ENCODE results near the gene GJC2. TPM values are rescaled to one million over a fixed set of nuclear protein-coding genes. Genes with fewer than 3 reads are reported as not detected.

GJC2 gene
- total and polyA plus RNA-seq, 4 experiments from 2014 or later: 0.61 to 0.80 TPM; not detected in 2

DNA sequence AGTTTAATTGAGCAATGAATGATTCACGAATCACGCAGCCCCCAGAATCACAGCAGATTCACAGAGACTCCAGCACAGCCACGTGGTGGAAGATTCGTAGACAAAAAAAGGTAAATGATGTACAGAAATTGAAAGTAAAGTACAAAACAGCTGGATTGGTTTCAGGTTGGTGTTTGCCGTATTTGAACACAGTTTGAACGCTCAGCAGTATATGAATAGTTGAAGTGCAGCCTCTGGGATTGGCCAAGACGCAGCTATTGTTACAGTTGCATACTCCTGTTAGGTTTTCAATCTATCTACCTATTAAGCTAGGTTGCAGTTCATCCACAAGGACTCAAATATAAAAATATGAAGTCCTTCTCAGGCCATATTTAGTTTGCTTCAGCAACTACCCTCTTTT, 37.6 kb upstream of the GJC2 start:
- Histone ChIP-seq H3K27me3 (ENCODE audit: insufficient read depth, low read length) (no peaks in the 10 kb centered on the region), H3K27ac (ENCODE audit: low read depth, low read length) (no peak overlapping the region), H3K9me3 (ENCODE audit: control insufficient read depth in 1 of 2, low read length in 2 of 2) (no peaks in the 10 kb centered on the region), H3K4me1 (ENCODE audit: insufficient read depth, low read length) (peaks cover 21% of the 10 kb centered on the region), H3K36me3 (ENCODE audit: insufficient read depth, low read length) (no peaks in the 10 kb centered on the region), H3K4me3 (ENCODE audit: low read length in 2 of 2) (no peak overlapping the region)
- Mint-ChIP-seq H3K4me1 (peaks cover 8 to 28% (median 19%) of the 10 kb centered on the region in 4 donors), H3K4me3 (no peak overlapping the region), H3K36me3 (peaks cover 0 to 7% of the 10 kb centered on the region in 2 donors), H3K9me3 (no peaks in the 10 kb centered on the region), H3K27ac (no peak overlapping the region), H3K27me3 (no peaks in the 10 kb centered on the region)
- ChIA-PET POLR2A (ENCODE audit: partially characterized antibody) (interaction anchor here (0.7 kb wide), 1 partner anchor 30 kb away, joined by 3 read pairs; the partner anchor contains the start of gene ARF1), CTCF (ENCODE audit: partially characterized antibody) (interaction anchor here (0.8 kb wide), 1 partner anchor 18 kb away, joined by 3 read pairs; no protein-coding TSS in a partner anchor)
- DNase-seq: no peak
- intact Hi-C loops (cut with micrococcal nuclease): no loop called here

DNA sequence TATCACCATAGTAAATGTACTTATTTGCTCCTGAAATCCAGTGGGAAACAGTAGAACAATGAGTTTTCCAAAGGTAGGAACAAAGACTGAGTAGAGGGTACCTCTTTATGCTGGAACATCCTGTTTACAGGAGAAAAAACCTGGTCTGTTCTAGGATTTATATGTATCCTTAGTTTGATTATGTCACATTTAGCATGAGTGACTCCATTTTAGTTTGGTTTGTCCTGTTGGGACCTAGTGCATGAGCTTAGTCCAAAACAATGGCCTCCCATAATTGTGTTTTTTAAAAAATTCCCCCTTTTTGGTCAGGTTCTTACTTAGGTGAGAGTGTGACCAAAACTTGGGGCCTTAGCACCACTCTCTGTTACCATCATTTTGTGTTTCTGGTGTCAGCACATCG, 37.1 kb upstream of the GJC2 start:
- Mint-ChIP-seq H3K4me3 (no peak overlapping the region), H3K27ac (no peak overlapping the region), H3K4me1 (peaks cover 8 to 26% (median 17%) of the 10 kb centered on the region in 4 donors), H3K9me3 (no peaks in the 10 kb centered on the region), H3K27me3 (no peaks in the 10 kb centered on the region), H3K36me3 (peaks cover 0 to 5% of the 10 kb centered on the region in 2 donors)
- Histone ChIP-seq H3K27ac (ENCODE audit: low read depth, low read length) (no peak overlapping the region), H3K36me3 (ENCODE audit: insufficient read depth, low read length) (no peaks in the 10 kb centered on the region), H3K4me3 (ENCODE audit: low read length in 2 of 2) (no peak overlapping the region), H3K27me3 (ENCODE audit: insufficient read depth, low read length) (no peaks in the 10 kb centered on the region), H3K4me1 (ENCODE audit: insufficient read depth, low read length) (peaks cover 20% of the 10 kb centered on the region), H3K9me3 (ENCODE audit: control insufficient read depth in 1 of 2, low read length in 2 of 2) (no peaks in the 10 kb centered on the region)
- DNase-seq: no peak
- POLR2A ChIA-PET (ENCODE audit: partially characterized antibody): interaction anchor here (0.7 to 1.0 kb wide), 2 partner anchors 30 to 74 kb away, joined by 3 read pairs; partner anchors contain the start of gene ARF1
- CTCF ChIA-PET (ENCODE audit: partially characterized antibody): interaction anchor here (0.8 kb wide), 1 partner anchor 18 kb away, joined by 3 read pairs; no protein-coding TSS in a partner anchor
- intact Hi-C loops (cut with micrococcal nuclease): no loop called here

DNA sequence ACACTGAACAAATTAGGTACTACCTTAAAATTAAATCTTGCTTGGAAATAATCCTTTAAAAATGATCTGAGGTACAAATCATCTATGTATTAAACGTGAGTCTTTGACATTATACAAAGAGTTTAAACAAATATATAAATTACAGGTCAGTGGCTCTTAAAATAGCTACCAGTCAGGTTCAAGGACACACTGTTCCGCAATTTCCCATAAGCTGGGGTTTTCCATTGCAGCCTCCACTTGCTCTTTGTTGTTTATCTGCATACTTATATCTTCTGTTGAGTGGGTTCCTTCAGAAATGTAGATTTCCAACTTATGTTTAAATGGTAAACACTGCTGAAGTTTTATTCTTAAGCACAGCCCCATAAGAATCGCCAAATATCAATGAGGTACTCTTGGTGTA, 34.9 kb upstream of the GJC2 start:
- no peak overlapping the region for H3K27ac Mint-ChIP-seq
- no peak overlapping the region for H3K4me3 ChIP-seq (ENCODE audit: low read length in 2 of 2)
- H3K36me3 ChIP-seq (ENCODE audit: insufficient read depth, low read length): no peaks in the 10 kb centered on the region
- H3K9me3 Mint-ChIP-seq: peaks cover 0 to 2% (median 0%) of the 10 kb centered on the region in 8 donors
- no peak overlapping the region for H3K4me3 Mint-ChIP-seq
- POLR2A ChIA-PET (ENCODE audit: partially characterized antibody): interaction anchor here (1.1 kb wide), 1 partner anchor 51 kb away, joined by 4 read pairs; the partner anchor contains the start of gene IBA57
- no peaks in the 10 kb centered on the region for H3K36me3 Mint-ChIP-seq
- H3K4me1 Mint-ChIP-seq: peaks cover 1 to 5% (median 4%) of the 10 kb centered on the region in 4 donors
- no peaks in the 10 kb centered on the region for H3K27me3 Mint-ChIP-seq
- H3K9me3 ChIP-seq (ENCODE audit: control insufficient read depth in 1 of 2, low read length in 2 of 2): no peaks in the 10 kb centered on the region
- H3K27me3 ChIP-seq (ENCODE audit: insufficient read depth, low read length): no peaks in the 10 kb centered on the region
- CTCF ChIA-PET (ENCODE audit: partially characterized antibody): interaction anchor here (1.4 kb wide), 1 partner anchor 16 kb away, joined by 4 read pairs; no protein-coding TSS in a partner anchor
- H3K27ac ChIP-seq (ENCODE audit: low read depth, low read length): no peak overlapping the region
- intact Hi-C loops (cut with micrococcal nuclease): no loop called here
- H3K4me1 ChIP-seq (ENCODE audit: insufficient read depth, low read length): peaks cover 5% of the 10 kb centered on the region
- no peak for DNase-seq

DNA sequence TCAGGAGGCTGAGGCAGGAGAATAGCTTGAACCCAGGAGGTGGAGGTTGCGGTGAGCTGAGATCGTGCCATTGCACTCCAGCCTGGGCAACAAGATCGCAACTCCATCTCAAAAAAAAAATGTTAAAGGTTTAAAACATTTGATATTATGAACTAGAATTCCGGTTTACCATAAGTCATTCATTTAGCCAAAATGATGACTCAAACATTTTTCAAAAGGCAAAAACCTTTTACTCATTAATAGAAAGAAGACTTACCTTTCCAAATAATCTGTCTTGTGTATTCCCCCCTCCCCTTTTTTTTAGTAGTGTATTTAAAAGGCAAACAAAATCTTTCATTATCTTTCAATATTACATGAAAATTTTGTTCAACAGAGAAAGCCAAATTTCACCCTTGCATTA, 32.4 kb upstream of the GJC2 start:
- H3K4me3 ChIP-seq (ENCODE audit: low read length in 2 of 2): no peak overlapping the region
- peaks cover under 1% of the 10 kb centered on the region in 2 donors for H3K27me3 Mint-ChIP-seq
- H3K4me3 Mint-ChIP-seq: no peak overlapping the region
- no peaks in the 10 kb centered on the region for H3K27me3 ChIP-seq (ENCODE audit: insufficient read depth, low read length)
- intact Hi-C loops (cut with micrococcal nuclease): no loop called here
- no peak overlapping the region for H3K27ac ChIP-seq (ENCODE audit: low read depth, low read length)
- H3K36me3 ChIP-seq (ENCODE audit: insufficient read depth, low read length): no peaks in the 10 kb centered on the region
- no peaks in the 10 kb centered on the region for H3K4me1 ChIP-seq (ENCODE audit: insufficient read depth, low read length)
- H3K27ac Mint-ChIP-seq: no peak overlapping the region
- H3K9me3 ChIP-seq (ENCODE audit: control insufficient read depth in 1 of 2, low read length in 2 of 2): no peaks in the 10 kb centered on the region
- DNase-seq: no peak
- peaks cover 0 to 2% (median 0%) of the 10 kb centered on the region in 8 donors for H3K9me3 Mint-ChIP-seq
- H3K36me3 Mint-ChIP-seq: no peaks in the 10 kb centered on the region
- ChIA-PET CTCF (ENCODE audit: partially characterized antibody) (no interaction called here), POLR2A (ENCODE audit: partially characterized antibody) (no interaction called here)
- H3K4me1 Mint-ChIP-seq: peaks cover 0 to 4% (median under 1%) of the 10 kb centered on the region in 4 donors

DNA sequence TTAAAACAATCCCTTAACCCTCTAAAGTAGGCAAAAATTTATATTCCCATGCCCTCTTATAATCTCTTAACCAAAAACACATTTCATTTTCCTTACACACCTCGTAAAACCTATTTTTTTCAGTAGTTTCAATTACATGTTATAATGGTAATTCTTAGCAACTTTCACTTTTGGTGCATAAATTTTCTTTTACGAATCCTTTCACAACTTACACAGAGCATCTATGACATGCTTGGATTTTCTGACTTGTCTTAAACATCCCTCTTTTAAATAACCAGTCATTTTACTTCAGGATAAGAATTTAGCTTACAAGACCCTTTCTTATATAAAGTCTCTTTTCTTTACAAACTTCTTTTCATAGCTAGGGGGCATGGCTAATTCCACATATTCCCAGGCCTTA, 31.7 kb upstream of the GJC2 start:
- peaks cover 3 to 5% of the 10 kb centered on the region in 2 donors for H3K27me3 Mint-ChIP-seq
- no peaks in the 10 kb centered on the region for H3K36me3 Mint-ChIP-seq
- intact Hi-C loops (cut with micrococcal nuclease): no loop called here
- ChIA-PET POLR2A (ENCODE audit: partially characterized antibody) (no interaction called here), CTCF (ENCODE audit: partially characterized antibody) (interaction anchor here (1.8 kb wide), 1 partner anchor 13 kb away, joined by 7 read pairs; no protein-coding TSS in a partner anchor)
- no peaks in the 10 kb centered on the region for H3K36me3 ChIP-seq (ENCODE audit: insufficient read depth, low read length)
- H3K9me3 ChIP-seq (ENCODE audit: control insufficient read depth in 1 of 2, low read length in 2 of 2): no peaks in the 10 kb centered on the region
- peaks cover 0 to 4% (median under 1%) of the 10 kb centered on the region in 4 donors for H3K4me1 Mint-ChIP-seq
- DNase-seq: no peak
- H3K4me3 Mint-ChIP-seq: no peak overlapping the region
- H3K9me3 Mint-ChIP-seq: peaks cover 0 to 2% (median 0%) of the 10 kb centered on the region in 8 donors
- H3K27ac ChIP-seq (ENCODE audit: low read depth, low read length): no peak overlapping the region
- H3K4me3 ChIP-seq (ENCODE audit: low read length in 2 of 2): no peak overlapping the region
- H3K4me1 ChIP-seq (ENCODE audit: insufficient read depth, low read length): no peaks in the 10 kb centered on the region
- no peaks in the 10 kb centered on the region for H3K27me3 ChIP-seq (ENCODE audit: insufficient read depth, low read length)
- no peak overlapping the region for H3K27ac Mint-ChIP-seq

DNA sequence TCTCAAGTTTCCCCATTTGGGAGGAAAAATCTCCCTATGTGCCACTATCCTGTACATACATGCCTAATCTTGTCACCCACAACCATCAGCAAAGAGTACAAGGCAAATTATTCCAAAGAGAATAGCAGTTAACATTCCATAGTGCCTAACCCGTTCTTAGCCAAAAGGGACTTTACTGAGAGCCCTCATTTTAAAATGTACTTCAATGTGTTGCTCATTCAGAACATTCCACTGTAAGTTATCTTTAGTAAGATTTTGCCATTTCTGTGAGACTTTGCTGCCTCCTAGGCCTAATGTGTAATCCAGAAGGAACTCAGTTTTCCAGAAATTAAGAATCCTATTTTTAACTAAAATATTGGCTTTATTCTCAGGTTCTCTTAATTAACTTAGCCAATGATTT, 29.4 kb upstream of the GJC2 start:
- Histone ChIP-seq H3K36me3 (ENCODE audit: insufficient read depth, low read length) (no peaks in the 10 kb centered on the region), H3K4me3 (ENCODE audit: low read length in 2 of 2) (no peak overlapping the region)

DNA sequence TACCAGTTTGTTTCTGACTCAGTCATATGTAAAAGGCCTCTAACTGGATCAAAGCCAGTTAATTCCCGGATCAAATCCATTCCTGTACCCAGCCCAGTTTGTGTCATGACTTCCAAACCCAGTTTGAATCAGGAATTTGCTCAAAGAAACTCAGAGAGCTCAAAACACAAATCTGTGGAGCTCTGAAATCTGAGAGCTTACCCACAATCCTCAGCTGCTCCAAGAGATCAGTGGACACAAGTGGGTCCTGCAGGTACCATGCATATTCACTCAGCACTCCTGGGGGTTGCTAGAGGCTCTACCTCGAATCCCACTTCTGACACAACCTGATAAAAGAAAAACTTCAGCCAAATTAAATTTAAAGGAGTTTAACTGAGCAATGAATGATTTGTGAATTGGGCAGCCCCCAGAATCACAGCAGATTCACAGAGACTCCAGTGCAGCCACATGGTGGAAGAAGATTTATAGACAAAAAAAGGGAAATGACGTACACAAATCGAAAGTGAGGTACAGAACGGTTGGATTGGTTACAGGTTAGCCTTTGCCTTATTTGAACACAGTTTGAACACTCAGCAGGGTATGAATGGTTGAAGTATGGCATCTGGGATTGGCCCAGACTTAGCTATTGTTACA, 28.8 kb upstream of the GJC2 start:
- Mint-ChIP-seq H3K27ac (peak overlapping the region in 3 of 7 donors; percentile 10 to 85 (median 37)), H3K36me3 (no peaks in the 10 kb centered on the region)
- no peak overlapping the region for H3K4me3 ChIP-seq (ENCODE audit: low read length in 2 of 2)

More for the DNA sequence above, 29.4 kb upstream of the GJC2 start:
- intact Hi-C loops (cut with micrococcal nuclease): no loop called here
- Mint-ChIP-seq H3K27me3 (peaks cover 3 to 13% of the 10 kb centered on the region in 2 donors), H3K4me3 (no peak overlapping the region), H3K27ac (peak overlapping the region in 1 of 7 donors; percentile 37), H3K36me3 (no peaks in the 10 kb centered on the region), H3K9me3 (peaks cover 0 to 2% (median 0%) of the 10 kb centered on the region in 8 donors), H3K4me1 (peaks cover 0 to 4% (median 1%) of the 10 kb centered on the region in 4 donors)
- CTCF ChIA-PET (ENCODE audit: partially characterized antibody): no interaction called here
- Histone ChIP-seq H3K27ac (ENCODE audit: low read depth, low read length) (no peak overlapping the region), H3K4me1 (ENCODE audit: insufficient read depth, low read length) (no peaks in the 10 kb centered on the region), H3K9me3 (ENCODE audit: control insufficient read depth in 1 of 2, low read length in 2 of 2) (no peaks in the 10 kb centered on the region), H3K27me3 (ENCODE audit: insufficient read depth, low read length) (no peaks in the 10 kb centered on the region)
- DNase-seq: no peak
- POLR2A ChIA-PET (ENCODE audit: partially characterized antibody): interaction anchor here (0.9 kb wide), 1 partner anchor 11 kb away, joined by 3 read pairs; no protein-coding TSS in a partner anchor

More for the DNA sequence above, 28.8 kb upstream of the GJC2 start:
- no peak overlapping the region for H3K27ac ChIP-seq (ENCODE audit: low read depth, low read length)
- no peaks in the 10 kb centered on the region for H3K36me3 ChIP-seq (ENCODE audit: insufficient read depth, low read length)
- POLR2A ChIA-PET (ENCODE audit: partially characterized antibody): interaction anchor here (0.9 kb wide), 1 partner anchor 11 kb away, joined by 3 read pairs; no protein-coding TSS in a partner anchor
- Mint-ChIP-seq H3K9me3 (peaks cover 0 to 2% (median 0%) of the 10 kb centered on the region in 8 donors), H3K27me3 (peaks cover 3 to 13% of the 10 kb centered on the region in 2 donors), H3K4me1 (peaks cover 0 to 4% (median 2%) of the 10 kb centered on the region in 4 donors), H3K4me3 (no peak overlapping the region)
- DNase-seq: no peak
- no peaks in the 10 kb centered on the region for H3K4me1 ChIP-seq (ENCODE audit: insufficient read depth, low read length)
- CTCF ChIA-PET (ENCODE audit: partially characterized antibody): interaction anchor here (2.9 kb wide), 1 partner anchor 11 kb away, joined by 14 read pairs; no protein-coding TSS in a partner anchor
- H3K27me3 ChIP-seq (ENCODE audit: insufficient read depth, low read length): no peaks in the 10 kb centered on the region
- no peaks in the 10 kb centered on the region for H3K9me3 ChIP-seq (ENCODE audit: control insufficient read depth in 1 of 2, low read length in 2 of 2)
- intact Hi-C loops (cut with micrococcal nuclease): no loop called here

Data from CD4-positive, alpha-beta memory T cell (primary cell).